ENCODE results near the gene GPRC5C.

Gene GPRC5C

GRCh38 chr17:74452841-74453661, 21.2 kb downstream of the GPRC5C start:
- no peak for DNase-seq

- no peak for DNase-seq
Measured at GRCh38 chr17:74453665-74454196, 21.8 kb downstream of the GPRC5C start.

- peak; percentile 80 for DNase-seq
Measured at GRCh38 chr17:74454197-74455024, 22.5 kb downstream of the GPRC5C start.

GRCh38 chr17:74455025-74455545, 23.2 kb downstream of the GPRC5C start:
- DNase-seq, result no peak

GRCh38 chr17:74455821-74456220, 23.9 kb downstream of the GPRC5C start:
- no peak for DNase-seq

- DNase-seq, result peak; percentile 56
Measured at GRCh38 chr17:74457146-74457819, 25.4 kb downstream of the GPRC5C start.

GRCh38 chr17:74457820-74458166, 25.9 kb downstream of the GPRC5C start:
- no peak for DNase-seq

GRCh38 chr17:74458835-74459234, 26.9 kb downstream of the GPRC5C start:
- DNase-seq, result no peak

- DNase-seq, result no peak
Measured at GRCh38 chr17:74459622-74460021, 27.7 kb downstream of the GPRC5C start.

GRCh38 chr17:74460241-74460640, 28.4 kb downstream of the GPRC5C start:
- no peak for DNase-seq

- no peak for DNase-seq
Measured at GRCh38 chr17:74460996-74461395, 29.1 kb downstream of the GPRC5C start.

- DNase-seq, result no peak
Measured at GRCh38 chr17:74461611-74462010, 29.7 kb downstream of the GPRC5C start.

- DNase-seq, result no peak
Measured at GRCh38 chr17:74464730-74465377, 33.0 kb downstream of the GPRC5C start.

- no peak for DNase-seq
Measured at GRCh38 chr17:74465378-74466110, 33.7 kb downstream of the GPRC5C start.

- DNase-seq, result no peak
Measured at GRCh38 chr17:74466111-74466827, 34.4 kb downstream of the GPRC5C start, which contains the start of gene CD300A. CD300A (plus strand) TSS chr17:74466634; CDS start chr17:74466704, 70 bp downstream.

GRCh38 chr17:74466828-74467184, 34.9 kb downstream of the GPRC5C start:
- DNase-seq, result no peak

GRCh38 chr17:74467221-74467951, 35.5 kb downstream of the GPRC5C start:
- no peak for DNase-seq

- DNase-seq, result no peak
Measured at GRCh38 chr17:74471341-74471740, 39.5 kb downstream of the GPRC5C start.

GRCh38 chr17:74472890-74473289, 41.0 kb downstream of the GPRC5C start:
- DNase-seq, result no peak

GRCh38 chr17:74473294-74473693, 41.4 kb downstream of the GPRC5C start:
- DNase-seq, result no peak
